Ovary (tissue), 9 donors: ENCODE results near the gene CDC37. TPM values are rescaled to one million over a fixed set of nuclear protein-coding genes. Genes with fewer than 3 reads are reported as not detected.

Experiments used
- DNase-seq, 5 donors: peaks; one replicate each; pipeline ENCODE4 v3.0.0-alpha.2; 2019 to 2020
- H3K27ac ChIP-seq, 2 donors: fragments of 200-600 bp; one replicate each; pipeline versions ENCODE4 v1.5.1 to v1.8.0; 2019 to 2022
- H3K27me3 ChIP-seq: fragments of 200-600 bp; one replicate; pipeline ENCODE4 v1.8.0; 2022
- H3K36me3 ChIP-seq: fragments of 200-600 bp; sonication (generic); one replicate; pipeline ENCODE4 v1.5.1; 2019
- H3K4me1 ChIP-seq: one replicate; pipeline ENCODE4 v1.8.1; 2013; ENCODE audit warnings: mild to moderate bottlenecking, moderate library complexity; ENCODE audit not compliant: insufficient read depth
- H3K4me3 ChIP-seq: fragments of 200-600 bp; sonication (generic); one replicate; pipeline ENCODE4 v1.5.1; 2017
- H3K9me3 ChIP-seq, 2 donors: fragments of 200-600 bp in 1 of 2; sonication (generic) in 1 of 2; one replicate each; pipeline versions ENCODE4 v1.5.1 to v1.8.1; 2013 to 2019; ENCODE audit warnings: mild to moderate bottlenecking in 1 of 2, moderate library complexity in 1 of 2
- CTCF ChIP-seq, 3 donors: fragments of 450-650 bp in 2 of 3; fragments of 200-600 bp in 1 of 3; IDR thresholded peaks; one replicate each; pipeline versions ENCODE4 v1.5.1 to v1.8.0; 2016 to 2022; ENCODE audit warnings: antibody characterized with exemption in 3 of 3, mild to moderate bottlenecking in 1 of 3
- EP300 ChIP-seq: sonication (generic); formaldehyde crosslinking; IDR thresholded peaks from one replicate; pipeline ENCODE4 v1.6.1; 2017; ENCODE audit warnings: antibody characterized with exemption
- POLR2A ChIP-seq: fragments of 450-650 bp; IDR thresholded peaks from one replicate; pipeline ENCODE4 v1.6.1; 2017; ENCODE audit warnings: antibody characterized with exemption, mild to moderate bottlenecking, moderate library complexity
- WGBS, 3 donors: extraction: QIAGEN DNeasy Blood & Tissue Kit in 1 of 3; methylation state at CpG; one replicate each; pipeline versions ENCODE4 v1.1.5 to v1.1.7; 2013 to 2017; 5-methylcytosine and 5-hydroxymethylcytosine counted together
- intact Hi-C, 4 donors: fragments of 100-400 bp; cut with DNase I; formaldehyde crosslinking; loops; one replicate each; pipeline versions ENCODE4 v1.11.0 to v1.15.1; 2022 to 2023
- polyA plus RNA-seq, 2 donors: library from polyadenylated mRNA; stranded (reverse); fragments of 200-250 nt in 1 of 2; fragments of 350-450 nt in 1 of 2; fragmentation: Illumina TruSeq in 1 of 2; extraction: RNeasy Lipid Tissue Mini Kit (QIAGEN cat#74804) in 1 of 2; gene quantifications; one replicate each; pipeline ENCODE4 v1.2.3, GENCODE V29; 2013 to 2014
- total RNA-seq, 7 donors: library from RNA; depleted of rRNA in 2 of 7; stranded (reverse); fragments of >200 nt in 2 of 7; fragmentation: NEBNext Ultra II Directional in 3 of 7; extraction: Animal tissue kit (Norgen Biotek cat#: 25700) in 3 of 7; gene quantifications; one replicate each; pipeline versions ENCODE4 v1.1.0 to v1.2.4, GENCODE V29; 2016 to 2023
- donor health status: DM: no; HTN: no; CAD: no; lungs with moderate emphysema.
- donor health status: DM: no; HTN: no; CAD: no.
- donor health status: Bipolar disorder and iron deficiency.
- donor health status: DM: yes; HTN: yes; CAD: no.
- donor health status: DM: no; HTN: no; CAD: no.
- donor health status: DM: yes; HTN: yes; CAD: no.

CDC37 gene
- total and polyA plus RNA-seq, 9 donors = 81.3 to 180 (median 115) TPM

GRCh38 chr19:10408511-10409283 lies 5.4 kb upstream of the CDC37 start:
- no peak overlapping the region for H3K27ac ChIP-seq
- no peak overlapping the region for H3K4me3 ChIP-seq
- intact Hi-C loops = loop anchor here in 1 of 4 donors (10.0 kb wide), 1 partner anchor 156 kb away; the partner anchor contains the start of genes CDKN2D and KRI1
- no peaks in the 10 kb centered on the region for H3K27me3 ChIP-seq
- WGBS, 3 donors = 61 to 64% (median 63%) methylated on average over 18 of the region's 18 CpGs
- H3K4me1 ChIP-seq = peaks cover 3% of the 10 kb centered on the region
- no peak for DNase-seq
- H3K9me3 ChIP-seq = no peaks in the 10 kb centered on the region
- H3K36me3 ChIP-seq = no peaks in the 10 kb centered on the region
- TF ChIP-seq CTCF (IDR thresholded peaks at IDR 0.05) = no peak
- no peak for TF ChIP-seq EP300

- H3K9me3 ChIP-seq = no peaks in the 10 kb centered on the region
- intact Hi-C loops = loop anchor here in 1 of 4 donors (10.0 kb wide), 1 partner anchor 158 kb away; the partner anchor contains the start of genes CDKN2D and KRI1
- no peak overlapping the region for H3K27ac ChIP-seq
- DNase-seq = no peak
- peaks cover 8% of the 10 kb centered on the region for H3K4me1 ChIP-seq
- TF ChIP-seq POLR2A = no peak
- H3K4me3 ChIP-seq = no peak overlapping the region
- no peaks in the 10 kb centered on the region for H3K36me3 ChIP-seq
- no peaks in the 10 kb centered on the region for H3K27me3 ChIP-seq
These were observed 3.8 kb upstream of the CDC37 start for GRCh38 chr19:10407096-10407495.

- peaks cover 13% of the 10 kb centered on the region for H3K4me1 ChIP-seq
- 66 to 70% (median 70%) methylated on average over 6 of the region's 6 CpGs for WGBS, 3 donors
- intact Hi-C loops = loop anchor here in 1 of 4 donors (10.0 kb wide), 1 partner anchor 159 kb away; the partner anchor contains the start of genes CDKN2D and KRI1
These were observed 2.8 kb upstream of the CDC37 start for GRCh38 chr19:10406191-10406590.

GRCh38 chr19:10404888-10405820 lies 1.8 kb upstream of the CDC37 start:
- intact Hi-C loops = loop anchor here in 1 of 4 donors (10.0 kb wide), 1 partner anchor 160 kb away; the partner anchor contains the start of genes CDKN2D and KRI1
- Histone ChIP-seq H3K27ac (no peak overlapping the region), H3K27me3 (no peaks in the 10 kb centered on the region), H3K36me3 (no peaks in the 10 kb centered on the region), H3K4me1 (peaks cover 14% of the 10 kb centered on the region), H3K4me3 (peak overlapping the region; percentile 86), H3K9me3 (no peaks in the 10 kb centered on the region)
- no peak for DNase-seq
- WGBS, 3 donors = 5 to 8% (median 7%) methylated on average over 29 to 43 of the region's 43 CpGs
- no peak for TF ChIP-seq POLR2A

More at GRCh38 chr19:10406191-10406590, 2.8 kb upstream of the CDC37 start:
- TF ChIP-seq POLR2A = no peak
- TF ChIP-seq EP300 = no peak
- no peak for TF ChIP-seq CTCF (IDR thresholded peaks at IDR 0.05)
- no peak overlapping the region for H3K4me3 ChIP-seq
- no peak overlapping the region for H3K27ac ChIP-seq
- H3K36me3 ChIP-seq = no peaks in the 10 kb centered on the region
- no peak for DNase-seq
- H3K9me3 ChIP-seq = no peaks in the 10 kb centered on the region
- no peaks in the 10 kb centered on the region for H3K27me3 ChIP-seq

- H3K9me3 ChIP-seq = no peaks in the 10 kb centered on the region
- TF ChIP-seq POLR2A (no peak), CTCF (IDR thresholded peaks at IDR 0.05) (no peak)
- H3K27ac ChIP-seq = peak overlapping the region in 1 of 2 donors; percentile 71
- no peaks in the 10 kb centered on the region for H3K36me3 ChIP-seq
- peak overlapping the region; percentile 86 for H3K4me3 ChIP-seq
- no peaks in the 10 kb centered on the region for H3K27me3 ChIP-seq
- 1% methylated on average over 15 of the region's 15 CpGs for WGBS, 3 donors
- DNase-seq = no peak
- peaks cover 14% of the 10 kb centered on the region for H3K4me1 ChIP-seq
- intact Hi-C loops = loop anchor here in 1 of 4 donors (10.0 kb wide), 1 partner anchor 162 kb away; the partner anchor contains the start of genes CDKN2D and KRI1
These were observed 802 bp downstream of the CDC37 start for GRCh38 chr19:10402441-10403038.
